ENCODE measurements around the gene PNPLA6. TPM values are rescaled to one million over a fixed set of nuclear protein-coding genes. Genes with fewer than 3 reads are reported as not detected.

Gene PNPLA6
- total RNA-seq, 1 donor from 2014 or later = 147 TPM

DNA sequence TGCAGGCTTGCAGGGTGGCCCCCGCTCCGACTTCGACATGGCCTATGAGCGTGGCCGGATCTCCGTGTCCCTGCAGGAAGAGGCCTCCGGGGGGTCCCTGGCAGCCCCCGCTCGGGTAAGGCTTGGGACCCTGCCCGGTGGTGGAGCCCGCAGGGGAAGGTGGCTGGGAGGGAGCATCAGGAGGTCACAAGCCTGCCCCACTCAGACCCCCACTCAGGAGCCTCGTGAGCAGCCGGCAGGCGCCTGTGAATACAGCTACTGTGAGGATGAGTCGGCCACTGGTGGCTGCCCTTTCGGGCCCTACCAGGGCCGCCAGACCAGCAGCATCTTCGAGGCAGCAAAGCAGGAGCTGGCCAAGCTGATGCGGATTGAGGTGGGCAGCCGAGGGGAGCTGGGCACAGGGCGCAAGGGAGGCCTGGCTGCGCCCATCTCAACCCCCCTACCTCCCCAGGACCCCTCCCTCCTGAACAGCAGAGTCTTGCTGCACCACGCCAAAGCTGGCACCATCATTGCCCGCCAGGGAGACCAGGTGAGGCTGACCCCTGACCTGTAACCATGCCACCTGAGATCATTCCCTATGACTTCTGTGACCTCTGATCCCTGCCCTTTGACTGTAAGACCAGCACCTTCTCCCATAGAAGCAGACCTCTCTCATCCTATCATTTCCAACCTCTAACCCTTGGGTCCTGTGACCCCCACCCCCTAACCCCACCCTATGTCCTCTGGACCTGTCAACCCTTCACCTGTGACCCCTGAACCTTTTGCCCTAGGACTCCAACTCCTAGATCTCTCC lies 7.2 kb downstream of the PNPLA6 start:
- Mint-ChIP-seq H3K27me3 (ENCODE audit: low read depth) (no peaks in the 10 kb centered on the region), H3K9me3 (no peaks in the 10 kb centered on the region), H3K4me1 (ENCODE audit: low read depth) (peaks cover 13% of the 10 kb centered on the region), H3K36me3 (ENCODE audit: low read depth) (peaks cover 40% of the 10 kb centered on the region), H3K27ac (no peak overlapping the region), H3K4me3 (ENCODE audit: low read depth) (no peak overlapping the region)
- DNase-seq (ENCODE audit: low spot score) = no peak
- intact Hi-C loops (cut with micrococcal nuclease) = no loop called here

DNA sequence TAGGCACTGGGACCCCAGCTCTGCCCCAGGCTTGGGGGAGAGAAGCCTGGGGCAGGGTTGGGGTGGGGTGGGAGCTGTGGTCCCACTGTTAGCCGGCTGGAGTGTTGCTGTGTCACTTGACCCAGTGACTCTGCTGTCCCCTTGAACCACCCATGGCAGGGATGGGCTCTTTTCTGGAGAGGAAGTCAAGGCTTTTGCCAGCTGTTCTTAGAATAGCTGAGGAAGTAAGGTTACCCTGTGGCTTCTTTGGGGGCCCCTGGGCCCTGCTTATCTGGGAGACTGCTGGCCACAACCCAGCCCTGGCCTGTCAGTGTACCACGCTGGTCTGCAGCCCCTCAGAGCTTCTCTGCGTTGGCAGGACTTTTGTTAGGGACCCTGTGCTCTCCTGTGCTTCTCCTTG lies 9.1 kb downstream of the PNPLA6 start:
- no peak overlapping the region for H3K27ac Mint-ChIP-seq
- DNase-seq (ENCODE audit: low spot score) = no peak
- H3K9me3 Mint-ChIP-seq = no peaks in the 10 kb centered on the region
- H3K4me3 Mint-ChIP-seq (ENCODE audit: low read depth) = no peak overlapping the region
- peaks cover 13% of the 10 kb centered on the region for H3K4me1 Mint-ChIP-seq (ENCODE audit: low read depth)
- H3K36me3 Mint-ChIP-seq (ENCODE audit: low read depth) = peaks cover 35% of the 10 kb centered on the region
- no peaks in the 10 kb centered on the region for H3K27me3 Mint-ChIP-seq (ENCODE audit: low read depth)
- intact Hi-C loops (cut with micrococcal nuclease) = no loop called here

DNA sequence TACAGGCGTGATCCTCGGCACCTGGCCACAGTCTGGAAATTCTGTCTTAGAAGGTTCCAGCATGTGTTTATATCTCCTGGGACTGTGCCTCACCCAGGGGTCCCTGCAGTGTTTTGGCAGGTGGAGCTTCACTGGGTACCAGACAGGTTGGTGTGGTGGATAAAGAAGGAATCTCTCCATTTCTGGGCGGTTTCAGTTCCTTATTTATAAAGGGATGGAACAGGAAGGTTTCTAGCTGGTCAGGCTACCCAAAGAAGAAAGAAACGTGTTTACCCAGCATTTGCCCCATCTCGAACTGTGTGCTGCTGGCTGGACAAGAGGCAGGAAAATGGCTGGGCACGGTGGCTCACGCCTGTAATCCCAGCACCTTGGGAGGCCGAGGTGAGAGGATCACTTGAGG lies 9.8 kb downstream of the PNPLA6 start:
- intact Hi-C loops (cut with micrococcal nuclease) = no loop called here
- no peak for DNase-seq (ENCODE audit: low spot score)
- Mint-ChIP-seq H3K4me1 (ENCODE audit: low read depth) (peaks cover 13% of the 10 kb centered on the region), H3K36me3 (ENCODE audit: low read depth) (peaks cover 38% of the 10 kb centered on the region), H3K4me3 (ENCODE audit: low read depth) (no peak overlapping the region), H3K27me3 (ENCODE audit: low read depth) (no peaks in the 10 kb centered on the region), H3K27ac (no peak overlapping the region), H3K9me3 (no peaks in the 10 kb centered on the region)

DNA sequence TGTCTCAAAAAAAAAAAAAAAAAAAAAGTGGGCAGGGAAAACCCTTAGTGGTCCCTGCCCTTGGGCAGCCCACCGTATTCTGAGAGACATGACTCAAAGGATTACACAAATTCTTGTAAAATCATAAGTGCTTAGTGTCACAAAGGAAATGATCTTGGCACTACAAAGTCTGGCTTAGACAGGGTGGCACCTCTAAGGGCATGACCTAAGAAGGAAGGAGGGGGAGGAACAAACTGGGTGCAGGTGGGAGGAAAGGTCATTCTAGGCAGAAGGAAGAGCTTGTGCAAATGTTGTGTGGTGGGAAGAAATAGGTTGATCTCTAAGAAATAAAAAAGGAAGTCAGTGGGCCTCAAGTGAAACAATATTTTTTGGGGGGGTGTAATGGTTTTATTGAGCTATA lies 10.4 kb downstream of the PNPLA6 start:
- DNase-seq (ENCODE audit: low spot score) = no peak

DNA sequence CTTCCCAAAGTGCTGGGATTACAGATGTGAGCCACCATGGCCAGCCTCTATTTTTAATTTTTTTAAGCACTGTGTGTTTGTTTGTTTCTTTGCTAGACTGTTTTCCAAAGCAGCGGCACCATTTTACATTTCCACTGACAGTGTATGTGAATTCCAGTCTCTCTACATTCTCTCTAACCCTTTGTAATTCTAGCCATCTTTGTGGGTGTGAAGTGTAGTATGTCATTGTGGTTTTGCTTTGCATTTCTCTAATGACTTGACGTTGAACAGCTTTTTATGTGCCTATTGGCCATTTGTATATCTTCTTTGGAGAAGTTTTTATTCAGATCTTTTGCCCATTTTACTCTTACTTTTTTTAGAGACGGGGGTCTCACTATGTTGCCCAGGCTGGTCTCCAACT lies 11.6 kb downstream of the PNPLA6 start:
- peaks cover 13% of the 10 kb centered on the region for H3K4me1 Mint-ChIP-seq (ENCODE audit: low read depth)
- DNase-seq (ENCODE audit: low spot score) = no peak
- no peaks in the 10 kb centered on the region for H3K27me3 Mint-ChIP-seq (ENCODE audit: low read depth)
- intact Hi-C loops (cut with micrococcal nuclease) = no loop called here
- H3K27ac Mint-ChIP-seq = no peak overlapping the region
- peaks cover 42% of the 10 kb centered on the region for H3K36me3 Mint-ChIP-seq (ENCODE audit: low read depth)
- no peak overlapping the region for H3K4me3 Mint-ChIP-seq (ENCODE audit: low read depth)
- no peaks in the 10 kb centered on the region for H3K9me3 Mint-ChIP-seq

More for the DNA sequence above, 10.4 kb downstream of the PNPLA6 start:
- H3K36me3 Mint-ChIP-seq (ENCODE audit: low read depth) = peaks cover 42% of the 10 kb centered on the region
- no peaks in the 10 kb centered on the region for H3K9me3 Mint-ChIP-seq
- no peaks in the 10 kb centered on the region for H3K27me3 Mint-ChIP-seq (ENCODE audit: low read depth)
- H3K4me3 Mint-ChIP-seq (ENCODE audit: low read depth) = peak overlapping the region; percentile 43
- intact Hi-C loops (cut with micrococcal nuclease) = no loop called here
- H3K27ac Mint-ChIP-seq = peak overlapping the region; percentile 67
- H3K4me1 Mint-ChIP-seq (ENCODE audit: low read depth) = peaks cover 13% of the 10 kb centered on the region

DNA sequence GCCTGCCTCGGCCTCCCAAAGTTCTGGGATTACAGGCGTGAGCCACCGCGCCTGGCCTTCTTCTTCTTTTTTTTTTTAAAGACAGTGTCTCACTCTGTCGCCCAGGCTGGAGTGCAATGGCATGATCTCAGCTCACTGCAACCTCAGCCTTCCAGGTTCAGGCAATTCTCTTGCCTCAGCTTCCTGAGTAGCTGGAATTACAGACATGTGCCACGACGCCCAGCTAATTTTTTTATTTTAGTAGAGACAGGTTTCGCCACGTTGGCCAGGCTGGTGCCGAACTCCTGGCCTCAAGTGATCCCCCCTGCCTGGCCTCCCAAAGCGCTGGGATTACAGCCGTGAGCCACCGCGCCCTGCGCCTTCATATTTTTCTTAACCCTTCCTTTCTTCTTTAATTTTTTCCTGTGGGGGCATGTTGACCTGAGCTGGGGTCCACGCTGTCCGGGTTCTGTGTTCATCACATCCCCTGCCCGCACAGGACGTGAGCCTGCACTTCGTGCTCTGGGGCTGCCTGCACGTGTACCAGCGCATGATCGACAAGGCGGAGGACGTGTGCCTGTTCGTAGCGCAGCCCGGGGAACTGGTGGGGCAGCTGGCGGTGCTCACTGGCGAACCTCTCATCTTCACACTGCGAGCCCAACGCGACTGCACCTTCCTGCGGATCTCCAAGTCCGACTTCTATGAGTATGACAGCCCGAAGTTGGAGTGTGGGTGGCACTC lies 14.1 kb downstream of the PNPLA6 start:
- Mint-ChIP-seq H3K4me1 (ENCODE audit: low read depth) (peaks cover 10% of the 10 kb centered on the region), H3K27ac (no peak overlapping the region), H3K36me3 (ENCODE audit: low read depth) (peaks cover 46% of the 10 kb centered on the region), H3K9me3 (no peaks in the 10 kb centered on the region), H3K27me3 (ENCODE audit: low read depth) (no peaks in the 10 kb centered on the region), H3K4me3 (ENCODE audit: low read depth) (no peak overlapping the region)
- intact Hi-C loops (cut with micrococcal nuclease) = no loop called here
- DNase-seq (ENCODE audit: low spot score) = no peak

DNA sequence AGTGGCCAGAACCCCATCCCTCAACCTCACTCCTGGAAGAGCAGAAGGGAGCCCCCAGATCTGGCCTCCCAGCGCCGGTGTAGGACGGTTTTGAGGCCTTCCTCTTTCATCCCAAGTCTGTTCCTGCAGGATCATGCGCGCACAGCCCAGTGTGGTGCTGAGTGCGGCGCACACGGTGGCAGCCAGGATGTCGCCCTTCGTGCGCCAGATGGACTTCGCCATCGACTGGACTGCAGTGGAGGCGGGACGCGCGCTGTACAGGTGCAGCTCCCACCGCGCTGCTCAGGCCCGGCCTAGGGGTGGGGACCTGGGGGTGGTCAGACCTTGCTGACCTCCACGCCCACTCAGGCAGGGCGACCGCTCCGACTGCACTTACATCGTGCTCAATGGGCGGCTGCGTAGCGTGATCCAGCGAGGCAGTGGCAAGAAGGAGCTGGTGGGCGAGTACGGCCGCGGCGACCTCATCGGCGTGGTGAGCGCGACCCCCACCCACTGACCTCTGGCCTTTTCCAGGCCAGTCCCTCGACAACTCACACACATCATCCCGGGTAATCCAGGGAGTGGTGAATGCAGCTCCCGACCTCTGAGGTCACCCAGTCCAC lies 14.8 kb downstream of the PNPLA6 start:
- peaks cover 47% of the 10 kb centered on the region for H3K36me3 Mint-ChIP-seq (ENCODE audit: low read depth)
- intact Hi-C loops (cut with micrococcal nuclease) = no loop called here
- H3K27me3 Mint-ChIP-seq (ENCODE audit: low read depth) = no peaks in the 10 kb centered on the region
- no peak overlapping the region for H3K27ac Mint-ChIP-seq
- H3K4me3 Mint-ChIP-seq (ENCODE audit: low read depth) = no peak overlapping the region
- no peak for DNase-seq (ENCODE audit: low spot score)
- H3K4me1 Mint-ChIP-seq (ENCODE audit: low read depth) = peaks cover 10% of the 10 kb centered on the region
- no peaks in the 10 kb centered on the region for H3K9me3 Mint-ChIP-seq

DNA sequence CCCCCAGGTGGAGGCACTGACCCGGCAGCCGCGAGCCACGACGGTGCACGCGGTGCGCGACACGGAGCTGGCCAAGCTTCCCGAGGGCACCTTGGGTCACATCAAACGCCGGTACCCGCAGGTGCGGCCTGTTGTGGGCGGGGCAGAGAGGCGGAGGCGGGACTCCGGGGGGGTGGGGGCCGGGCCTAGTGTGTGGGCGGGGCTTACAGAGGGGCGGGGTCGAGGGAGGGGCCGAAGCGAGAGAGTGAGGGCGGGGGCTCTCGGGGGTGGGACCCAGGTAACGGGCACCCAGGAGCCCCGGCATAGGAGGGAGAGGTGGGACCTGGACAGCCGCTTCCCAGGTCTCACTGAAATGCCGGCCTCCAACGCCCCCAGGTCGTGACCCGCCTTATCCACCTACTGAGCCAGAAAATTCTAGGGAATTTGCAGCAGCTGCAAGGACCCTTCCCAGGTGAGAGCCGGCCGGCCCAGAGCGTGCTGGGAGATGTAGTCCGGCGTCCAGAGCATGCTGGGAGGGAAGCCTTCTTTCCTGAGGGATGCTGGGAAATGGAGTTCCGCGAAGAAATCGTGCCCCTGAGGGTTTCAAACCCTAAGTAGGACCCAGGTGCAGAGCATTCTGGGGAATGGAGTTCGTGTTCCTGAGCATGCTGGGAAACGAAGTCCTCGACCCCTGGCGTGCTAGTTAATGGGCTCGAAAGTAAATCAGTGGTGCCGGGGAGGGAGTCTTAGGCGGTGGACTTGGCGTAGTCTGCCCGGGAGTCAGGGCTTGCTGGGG lies 15.7 kb downstream of the PNPLA6 start:
- Mint-ChIP-seq H3K27ac (no peak overlapping the region), H3K4me1 (ENCODE audit: low read depth) (peaks cover 7% of the 10 kb centered on the region), H3K36me3 (ENCODE audit: low read depth) (peaks cover 44% of the 10 kb centered on the region), H3K4me3 (ENCODE audit: low read depth) (no peak overlapping the region), H3K27me3 (ENCODE audit: low read depth) (no peaks in the 10 kb centered on the region), H3K9me3 (no peaks in the 10 kb centered on the region)
- DNase-seq (ENCODE audit: low spot score) = no peak
- intact Hi-C loops (cut with micrococcal nuclease) = no loop called here

DNA sequence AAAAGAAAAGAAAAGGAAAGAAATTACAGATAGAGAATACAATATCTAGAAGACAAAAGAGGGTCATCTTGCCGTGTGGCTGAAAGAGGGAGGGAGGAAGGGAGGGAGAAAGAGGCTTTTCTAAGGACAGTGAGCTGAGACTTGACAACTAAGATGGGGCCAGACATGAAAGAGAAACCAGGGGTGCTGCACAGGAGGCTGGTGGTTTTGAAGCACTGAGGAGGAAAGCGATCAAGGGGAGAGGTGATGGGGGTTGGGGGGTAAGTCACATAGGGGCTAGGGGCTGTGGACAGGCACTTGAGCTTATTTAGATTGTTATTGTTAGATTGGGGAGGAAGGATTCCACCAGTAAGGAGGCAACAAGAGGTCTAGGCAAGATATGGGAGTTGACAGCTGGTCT lies 17.3 kb downstream of the PNPLA6 start:
- Mint-ChIP-seq H3K9me3 (no peaks in the 10 kb centered on the region), H3K4me3 (ENCODE audit: low read depth) (no peak overlapping the region), H3K36me3 (ENCODE audit: low read depth) (peaks cover 52% of the 10 kb centered on the region), H3K27me3 (ENCODE audit: low read depth) (no peaks in the 10 kb centered on the region), H3K4me1 (ENCODE audit: low read depth) (peaks cover 3% of the 10 kb centered on the region), H3K27ac (no peak overlapping the region)
- intact Hi-C loops (cut with micrococcal nuclease) = no loop called here
- no peak for DNase-seq (ENCODE audit: low spot score)

DNA sequence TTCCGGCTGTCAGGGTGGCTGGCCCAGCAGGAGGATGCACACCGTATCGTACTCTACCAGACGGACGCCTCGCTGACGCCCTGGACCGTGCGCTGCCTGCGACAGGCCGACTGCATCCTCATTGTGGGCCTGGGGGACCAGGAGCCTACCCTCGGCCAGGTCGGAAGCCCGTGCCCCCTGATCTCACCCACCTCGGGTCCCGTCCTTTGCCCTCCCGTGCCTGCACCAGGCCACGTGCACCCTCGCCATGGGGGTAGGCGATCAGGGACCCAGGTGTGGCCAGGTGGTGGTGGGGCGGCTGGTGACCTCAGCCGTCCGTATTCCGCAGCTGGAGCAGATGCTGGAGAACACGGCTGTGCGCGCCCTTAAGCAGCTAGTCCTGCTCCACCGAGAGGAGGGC lies 19.0 kb downstream of the PNPLA6 start:
- H3K4me1 Mint-ChIP-seq (ENCODE audit: low read depth) = peaks cover 3% of the 10 kb centered on the region
- H3K4me3 Mint-ChIP-seq (ENCODE audit: low read depth) = no peak overlapping the region
- no peak for DNase-seq (ENCODE audit: low spot score)
- peaks cover 67% of the 10 kb centered on the region for H3K36me3 Mint-ChIP-seq (ENCODE audit: low read depth)
- no peaks in the 10 kb centered on the region for H3K9me3 Mint-ChIP-seq
- H3K27me3 Mint-ChIP-seq (ENCODE audit: low read depth) = no peaks in the 10 kb centered on the region
- no peak overlapping the region for H3K27ac Mint-ChIP-seq
- intact Hi-C loops (cut with micrococcal nuclease) = no loop called here

DNA sequence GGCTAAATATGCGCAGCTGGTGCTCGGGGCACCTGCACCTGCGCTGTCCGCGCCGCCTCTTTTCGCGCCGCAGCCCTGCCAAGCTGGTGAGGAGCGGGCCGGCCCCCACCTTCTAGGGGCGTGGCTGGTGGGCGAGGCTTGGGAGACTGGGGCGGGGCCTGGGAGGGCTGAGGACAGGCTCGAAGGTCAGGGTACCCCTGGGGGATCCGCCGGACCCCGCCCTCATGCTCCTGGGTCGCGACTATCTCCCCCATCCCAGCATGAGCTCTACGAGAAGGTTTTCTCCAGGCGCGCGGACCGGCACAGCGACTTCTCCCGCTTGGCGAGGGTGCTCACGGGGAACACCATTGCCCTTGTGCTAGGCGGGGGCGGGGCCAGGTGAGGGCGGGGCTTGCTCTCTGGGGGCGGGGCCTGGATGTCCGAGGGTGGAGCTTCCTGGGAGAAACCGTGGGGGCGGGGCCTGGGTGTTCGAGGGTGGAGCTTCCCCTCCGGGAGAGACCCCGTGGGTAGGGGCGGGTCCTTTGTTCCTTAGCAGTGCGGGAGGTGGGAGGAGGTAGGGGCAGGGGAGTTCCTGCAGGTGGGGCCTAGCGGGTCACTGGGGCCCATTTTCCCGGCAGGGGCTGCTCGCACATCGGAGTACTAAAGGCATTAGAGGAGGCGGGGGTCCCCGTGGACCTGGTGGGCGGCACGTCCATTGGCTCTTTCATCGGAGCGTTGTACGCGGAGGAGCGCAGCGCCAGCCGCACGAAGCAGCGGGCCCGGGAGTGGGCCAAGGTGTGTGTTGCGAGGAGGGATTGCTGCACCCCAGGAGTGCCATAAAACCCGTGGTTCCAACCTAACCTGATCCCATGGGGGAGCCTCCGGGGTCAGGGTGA lies 19.7 kb downstream of the PNPLA6 start:
- Mint-ChIP-seq H3K4me1 (ENCODE audit: low read depth) (peaks cover 3% of the 10 kb centered on the region), H3K36me3 (ENCODE audit: low read depth) (peaks cover 62% of the 10 kb centered on the region), H3K27me3 (ENCODE audit: low read depth) (no peaks in the 10 kb centered on the region), H3K9me3 (no peaks in the 10 kb centered on the region), H3K4me3 (ENCODE audit: low read depth) (no peak overlapping the region), H3K27ac (no peak overlapping the region)
- DNase-seq (ENCODE audit: low spot score) = no peak
- intact Hi-C loops (cut with micrococcal nuclease) = no loop called here
